ENCODE data around the gene RNF121.
"Not testable (repeated sequence)": the region's sequence is repeated elsewhere in the genome, so short reads cannot be mapped to it uniquely, and the experiment has no call there.

- not testable (repeated sequence) for TF ChIP-seq CTCF (conservative IDR thresholded peaks at IDR 0.05); ZFX (IDR thresholded peaks at IDR 0.05)
Observed at GRCh38 chr11:71889181-71889872, 39.5 kb upstream of the RNF121 start.

All from C4-2B (cell line).